Stomach smooth muscle (tissue), 2 donors: ENCODE measurements around the gene CENPM.
A peak's percentile ranks its signal among the peaks of the same experiment; 100 is the strongest.

ENCODE experiments used
- H3K27ac ChIP-seq: one replicate; pipeline ENCODE4 v1.7.0; 2013; ENCODE audit warnings: mild to moderate bottlenecking, low read length, inconsistent platforms
- H3K27me3 ChIP-seq, 2 donors: one replicate each; pipeline ENCODE4 v1.7.0; 2013; ENCODE audit warnings: low read length in 2 of 2; ENCODE audit not compliant: insufficient read depth in 2 of 2, control insufficient read depth in 1 of 2
- H3K36me3 ChIP-seq, 2 donors: one replicate each; pipeline ENCODE4 v1.7.0; 2013; ENCODE audit warnings: low read length in 2 of 2; ENCODE audit not compliant: control insufficient read depth in 2 of 2, insufficient read depth in 2 of 2
- H3K4me1 ChIP-seq: one replicate; pipeline ENCODE4 v1.7.0; 2013; ENCODE audit warnings: low read length; ENCODE audit not compliant: control insufficient read depth, insufficient read depth
- H3K4me3 ChIP-seq, 2 donors: one replicate each; pipeline ENCODE4 v1.7.0; 2013; ENCODE audit warnings: low read length in 2 of 2
- H3K9ac ChIP-seq, 2 donors: one replicate each; pipeline ENCODE4 v1.7.0; 2013; ENCODE audit warnings: low read length in 2 of 2, mild to moderate bottlenecking in 1 of 2
- H3K9me3 ChIP-seq, 2 donors: one replicate each; pipeline ENCODE4 v1.7.0; 2013; ENCODE audit warnings: low read length in 2 of 2; ENCODE audit not compliant: control insufficient read depth in 2 of 2
- donor health status: healthy.
- donor health status: Pancreatic carcinoma.

Gene CENPM

DNA sequence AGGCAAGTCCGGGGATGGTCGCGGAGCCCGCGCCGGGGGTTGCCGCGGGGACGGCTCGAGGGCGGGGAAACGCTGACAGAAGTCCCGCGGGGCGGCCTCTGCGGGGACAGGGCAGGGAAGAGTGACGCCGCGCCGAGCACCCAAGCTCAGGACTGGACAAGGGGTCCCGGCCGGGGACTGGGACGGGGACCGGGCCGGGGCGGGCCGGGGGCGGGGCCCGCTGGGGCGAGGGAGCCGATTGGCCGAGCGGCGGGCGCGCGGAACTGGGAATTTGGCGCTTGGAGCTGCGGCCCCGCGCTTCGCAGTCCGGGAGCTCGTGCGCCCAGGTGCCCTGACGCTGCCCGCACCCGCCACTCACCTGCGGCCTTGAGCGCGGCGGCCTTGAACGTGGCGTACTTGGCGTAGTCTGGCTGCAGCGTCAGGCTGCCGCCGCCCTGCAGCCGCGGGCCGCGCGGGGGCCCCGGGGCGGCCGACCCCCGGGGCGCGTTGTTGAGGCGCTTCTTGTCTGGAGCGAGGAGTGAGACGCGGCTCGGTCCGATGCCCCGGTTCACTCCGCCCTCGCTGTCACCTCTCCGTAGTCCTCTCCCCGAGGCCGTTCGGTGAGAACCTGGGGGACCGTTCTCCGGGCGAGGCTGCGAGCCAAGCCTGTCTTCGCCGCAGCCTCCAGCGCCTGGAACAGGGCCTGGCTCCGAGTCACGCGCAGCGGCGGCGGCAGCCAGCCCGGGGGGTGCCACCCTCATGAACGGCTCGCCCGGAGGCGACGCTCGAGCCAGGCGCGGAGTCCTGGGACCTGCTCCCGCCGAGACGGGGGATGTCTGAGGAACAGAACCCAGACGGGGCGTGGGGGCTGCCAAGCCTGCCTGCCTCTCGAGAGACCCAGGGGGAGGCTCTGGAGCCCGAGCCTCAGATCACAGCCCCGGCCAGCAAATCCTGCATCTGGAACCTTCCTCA, 36.6 kb downstream of the CENPM start:
- H3K9me3 ChIP-seq, result no peaks in the 10 kb centered on the region
- peaks cover 32 to 54% of the 10 kb centered on the region in 2 donors for H3K27me3 ChIP-seq
- H3K4me3 ChIP-seq, result peak overlapping the region; percentile 43 to 61
- peaks cover under 1 to 3% of the 10 kb centered on the region in 2 donors for H3K36me3 ChIP-seq
- H3K27ac ChIP-seq, result no peak overlapping the region
- peaks cover 34% of the 10 kb centered on the region for H3K4me1 ChIP-seq
- no peak overlapping the region for H3K9ac ChIP-seq

DNA sequence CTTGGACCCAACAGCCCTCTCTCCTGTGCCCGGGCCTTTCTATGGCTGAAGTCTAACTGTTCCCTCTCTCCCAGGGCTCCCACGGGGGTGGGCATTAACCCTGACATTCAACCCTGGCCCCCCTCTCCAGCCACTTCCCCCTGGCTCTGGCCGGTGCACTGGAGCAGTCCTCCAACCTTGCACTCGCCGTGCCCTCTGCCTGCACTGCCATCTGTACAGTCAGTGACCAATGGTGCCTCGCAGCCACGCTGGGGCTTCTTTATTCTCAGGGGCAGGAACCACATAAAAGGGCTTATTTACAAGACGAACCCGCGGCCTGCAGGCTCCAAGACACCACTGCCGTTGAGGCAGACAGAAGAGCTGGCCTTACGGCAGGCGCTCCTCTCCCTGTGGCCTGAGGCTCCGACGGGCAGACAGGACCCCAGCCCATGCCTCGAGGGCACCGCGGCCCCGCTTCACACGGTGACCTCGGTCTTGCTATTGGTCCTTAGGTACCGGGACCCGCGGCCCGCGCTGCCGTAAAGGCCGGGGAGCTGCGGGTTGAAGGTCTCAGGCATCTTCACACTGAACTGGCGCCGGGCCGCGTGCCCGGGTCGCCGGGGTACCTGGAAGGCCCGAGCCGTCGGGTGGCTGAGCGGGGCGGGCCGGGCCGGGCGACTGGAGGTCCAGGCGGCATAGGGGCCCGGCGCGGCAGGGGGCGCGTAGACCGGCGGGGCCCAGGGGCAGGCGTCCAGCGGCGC, 37.5 kb downstream of the CENPM start:
- peaks cover 28% of the 10 kb centered on the region for H3K4me1 ChIP-seq
- H3K36me3 ChIP-seq, result peaks cover 5 to 9% of the 10 kb centered on the region in 2 donors
- H3K4me3 ChIP-seq, result peak overlapping the region in 1 of 2 donors; percentile 61
- H3K9me3 ChIP-seq, result no peaks in the 10 kb centered on the region
- H3K9ac ChIP-seq, result no peak overlapping the region
- H3K27me3 ChIP-seq, result peaks cover 29 to 46% of the 10 kb centered on the region in 2 donors
- no peak overlapping the region for H3K27ac ChIP-seq

DNA sequence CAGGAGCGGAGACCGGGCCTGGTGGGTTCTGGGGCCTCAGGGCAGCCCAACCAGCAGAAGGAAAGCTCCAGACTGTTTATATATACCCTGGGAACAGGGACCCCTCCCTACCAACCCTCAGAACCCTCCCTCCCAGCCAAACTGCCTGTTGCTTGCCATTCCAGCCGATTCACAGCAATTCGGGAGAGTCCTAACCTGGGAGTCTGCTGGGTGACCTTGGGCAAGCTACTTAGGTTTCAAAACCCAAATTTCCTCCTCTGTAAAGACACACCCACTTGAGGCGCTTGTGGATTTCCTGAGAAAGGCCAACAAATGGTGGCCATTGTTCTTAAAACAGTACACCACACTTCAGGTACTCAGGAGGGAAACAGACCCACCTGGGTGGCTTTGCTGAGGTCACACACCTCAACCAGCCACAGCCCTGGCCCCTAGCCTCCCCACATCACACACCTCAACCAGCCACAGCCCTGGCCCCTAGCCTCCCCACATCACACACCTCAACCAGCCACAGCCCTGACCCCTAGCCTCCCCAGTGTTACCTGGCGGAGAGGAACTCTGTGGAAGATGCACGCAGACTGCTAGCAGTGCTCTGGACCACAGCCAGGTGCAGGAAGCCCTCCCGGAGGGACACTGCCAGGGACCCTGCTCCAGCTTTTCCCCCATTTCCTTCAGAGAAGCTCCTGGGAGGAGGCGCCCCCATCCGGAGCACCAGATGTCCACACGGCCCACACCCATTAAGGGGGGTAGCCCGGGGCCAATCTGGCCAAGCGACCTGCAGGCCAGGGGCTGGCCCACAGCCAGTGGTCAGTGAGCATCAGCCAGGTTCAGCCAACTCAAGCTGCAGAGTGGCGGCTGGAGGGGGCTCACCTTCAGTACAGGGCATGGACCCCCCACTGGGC, 38.3 kb downstream of the CENPM start:
- Histone ChIP-seq H3K27ac (no peak overlapping the region), H3K4me3 (no peak overlapping the region), H3K9ac (no peak overlapping the region), H3K9me3 (no peaks in the 10 kb centered on the region), H3K4me1 (peaks cover 23% of the 10 kb centered on the region), H3K36me3 (peaks cover 9 to 12% of the 10 kb centered on the region in 2 donors), H3K27me3 (peaks cover 27 to 40% of the 10 kb centered on the region in 2 donors)

DNA sequence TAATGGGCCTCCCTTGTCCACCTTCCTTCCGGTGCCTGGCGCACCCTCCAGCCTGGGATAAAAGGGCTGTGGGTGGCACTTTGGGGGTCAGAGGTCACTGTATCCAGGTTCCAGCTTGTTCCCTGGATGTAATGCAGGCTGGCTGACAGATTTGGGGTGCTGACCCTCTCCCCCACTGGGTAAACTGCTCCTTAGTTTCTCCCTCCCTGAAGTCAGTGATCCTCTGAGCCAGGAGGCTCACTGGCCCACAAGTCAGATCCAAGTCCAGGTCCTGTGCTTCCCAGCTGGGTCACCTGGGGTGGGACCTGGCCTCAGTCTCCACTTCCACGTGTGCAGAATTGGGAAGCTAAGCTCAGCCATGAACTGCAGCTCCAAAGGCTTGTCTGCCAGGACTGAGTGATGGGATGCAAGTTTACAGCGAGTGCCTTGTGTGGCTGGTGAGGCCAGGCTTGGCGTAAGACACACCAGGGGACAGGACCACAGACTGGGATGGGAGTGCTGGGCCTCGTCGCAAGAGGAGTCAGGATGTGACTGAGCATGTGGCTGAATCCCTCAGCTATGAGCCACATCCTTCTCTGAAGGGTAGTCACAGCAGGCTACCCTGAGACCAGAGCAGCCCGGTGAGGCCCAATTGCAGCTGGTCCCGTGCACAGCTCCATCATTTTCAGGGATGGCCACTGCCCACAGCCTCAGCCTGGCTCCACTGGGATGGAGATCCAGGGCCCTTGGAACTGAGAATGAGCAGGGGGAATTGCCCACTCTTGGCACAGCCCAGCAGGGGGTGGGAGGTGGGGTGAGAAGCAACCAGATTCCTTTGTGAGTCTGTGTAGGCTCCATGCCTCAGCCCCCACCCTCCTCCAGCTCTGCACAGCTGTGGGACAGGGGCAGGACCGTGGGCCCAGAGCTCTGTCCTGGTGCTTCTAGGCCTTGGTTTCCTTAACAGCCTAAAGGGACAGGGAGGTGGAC, 39.2 kb downstream of the CENPM start:
- no peak overlapping the region for H3K27ac ChIP-seq
- H3K36me3 ChIP-seq, result peaks cover 15 to 20% of the 10 kb centered on the region in 2 donors
- no peak overlapping the region for H3K9ac ChIP-seq
- H3K4me1 ChIP-seq, result peaks cover 23% of the 10 kb centered on the region
- H3K9me3 ChIP-seq, result no peaks in the 10 kb centered on the region
- H3K27me3 ChIP-seq, result peaks cover 19 to 32% of the 10 kb centered on the region in 2 donors
- H3K4me3 ChIP-seq, result no peak overlapping the region

DNA sequence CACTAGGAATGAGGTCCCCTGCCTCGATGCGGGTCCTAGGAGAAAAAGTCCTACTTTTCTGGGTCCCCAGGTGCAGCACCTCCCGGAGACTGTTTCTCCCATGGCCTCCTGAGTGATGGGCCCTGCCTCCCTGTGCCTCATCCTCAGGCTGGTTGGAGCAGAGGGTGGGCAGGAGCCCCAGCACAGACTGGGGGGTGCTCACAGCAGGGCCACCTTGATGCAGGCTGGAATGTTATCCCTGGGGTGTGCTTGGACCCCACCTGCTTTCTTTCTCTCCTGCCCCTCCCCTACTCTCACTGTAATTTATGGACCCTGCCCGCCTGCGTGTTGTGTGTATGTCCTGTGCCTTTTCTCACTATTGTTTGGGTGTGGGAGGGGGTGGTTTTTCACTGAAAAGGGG, 40.1 kb downstream of the CENPM start:
- Histone ChIP-seq H3K4me1 (peaks cover 23% of the 10 kb centered on the region), H3K27ac (no peak overlapping the region)

DNA sequence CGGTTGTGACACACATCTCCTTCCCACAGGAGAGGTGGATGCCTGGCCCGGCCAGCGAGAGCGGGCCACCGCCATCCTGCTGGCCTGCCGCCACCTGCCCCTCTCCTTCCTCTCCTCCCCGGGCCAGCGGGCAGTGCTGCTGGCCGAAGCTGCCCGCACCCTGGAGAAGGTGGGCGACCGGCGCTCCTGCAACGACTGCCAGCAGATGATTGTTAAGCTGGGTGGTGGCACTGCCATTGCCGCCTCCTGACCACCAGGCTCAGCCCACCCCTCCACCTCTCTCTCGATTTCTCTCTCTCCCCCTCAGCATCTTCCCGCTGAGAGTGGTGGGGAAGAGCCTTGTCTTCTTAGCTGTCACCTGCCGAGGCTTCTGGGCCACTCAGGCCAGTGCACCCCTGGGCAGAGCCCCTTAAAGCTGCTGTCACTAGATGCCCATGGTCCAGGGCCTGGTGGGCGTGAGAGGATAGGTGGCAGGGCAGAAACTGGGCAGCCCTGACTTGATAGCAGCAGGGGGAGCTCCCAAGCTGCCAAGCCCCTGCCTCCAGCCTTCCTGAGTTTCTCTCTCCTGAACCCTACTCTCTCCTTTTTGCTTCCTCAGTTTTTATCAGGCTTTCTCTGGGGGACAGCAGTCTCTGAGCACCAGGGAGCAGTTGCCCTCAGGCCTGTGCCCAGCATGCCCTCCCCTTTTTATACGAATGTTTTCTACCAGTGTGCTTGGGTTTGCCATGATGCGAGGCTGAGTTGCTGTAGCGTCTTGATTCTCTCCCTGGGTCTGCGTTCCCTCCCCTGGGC, 41.3 kb downstream of the CENPM start:
- Histone ChIP-seq H3K36me3 (peaks cover 20 to 29% of the 10 kb centered on the region in 2 donors), H3K9ac (no peak overlapping the region), H3K9me3 (no peaks in the 10 kb centered on the region), H3K4me1 (peaks cover 15% of the 10 kb centered on the region), H3K27ac (no peak overlapping the region), H3K27me3 (peaks cover 2 to 14% of the 10 kb centered on the region in 2 donors), H3K4me3 (no peak overlapping the region)

More for the DNA sequence above, 40.1 kb downstream of the CENPM start:
- Histone ChIP-seq H3K9me3 (no peaks in the 10 kb centered on the region), H3K36me3 (peaks cover 20% of the 10 kb centered on the region in 2 donors), H3K27me3 (peaks cover 10 to 23% of the 10 kb centered on the region in 2 donors), H3K4me3 (no peak overlapping the region), H3K9ac (no peak overlapping the region)

DNA sequence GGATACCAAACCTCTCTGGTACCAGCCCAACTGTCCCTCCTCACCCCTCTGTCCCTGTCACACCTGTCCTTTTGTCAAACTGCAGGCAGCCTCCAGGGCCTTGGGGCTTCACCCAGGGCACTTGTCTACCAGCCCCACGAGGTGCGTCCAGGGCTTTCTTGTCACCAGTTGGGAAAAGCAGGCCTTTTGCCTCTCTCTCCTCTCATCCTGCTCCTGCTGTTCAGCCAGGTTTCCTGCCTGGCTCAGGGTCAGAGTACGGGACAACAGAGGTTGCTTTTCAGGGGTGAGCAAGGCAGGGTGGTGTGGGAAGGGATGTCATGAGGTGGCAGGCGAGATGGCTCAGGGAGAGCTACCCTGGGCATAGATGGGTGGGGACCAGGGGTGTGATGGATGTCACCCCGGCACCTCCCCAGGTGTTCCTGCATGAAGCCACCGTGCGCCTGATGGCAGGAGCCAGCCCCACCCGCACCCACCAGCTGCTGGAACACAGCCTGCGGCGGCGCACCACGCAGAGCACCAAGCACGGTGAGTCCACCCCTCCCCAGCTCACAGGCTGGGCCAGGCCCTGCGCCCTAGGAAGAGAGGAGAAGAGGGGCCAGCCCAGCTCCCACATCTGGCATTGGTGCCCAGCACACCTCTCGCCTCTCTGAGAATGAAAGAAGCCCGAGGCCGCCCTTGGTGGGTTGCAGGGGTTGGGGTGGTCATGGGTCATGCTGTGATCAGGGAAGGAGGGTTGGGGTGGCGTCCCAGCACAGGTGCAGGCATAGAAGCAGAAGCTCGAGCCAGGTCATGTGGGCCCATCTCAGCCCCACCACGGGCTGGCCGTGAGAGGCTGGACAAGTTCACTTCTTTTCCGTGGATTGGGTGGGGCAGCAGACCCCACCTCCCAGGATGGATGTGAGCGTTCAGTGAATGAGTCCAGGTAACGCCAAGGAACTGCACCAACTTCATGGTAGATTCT, 42.2 kb downstream of the CENPM start:
- Histone ChIP-seq H3K27me3 (peaks cover 2 to 5% of the 10 kb centered on the region in 2 donors), H3K27ac (no peak overlapping the region), H3K4me1 (peaks cover 7% of the 10 kb centered on the region), H3K4me3 (no peak overlapping the region), H3K9ac (no peak overlapping the region), H3K36me3 (peaks cover 28 to 37% of the 10 kb centered on the region in 2 donors), H3K9me3 (no peaks in the 10 kb centered on the region)

DNA sequence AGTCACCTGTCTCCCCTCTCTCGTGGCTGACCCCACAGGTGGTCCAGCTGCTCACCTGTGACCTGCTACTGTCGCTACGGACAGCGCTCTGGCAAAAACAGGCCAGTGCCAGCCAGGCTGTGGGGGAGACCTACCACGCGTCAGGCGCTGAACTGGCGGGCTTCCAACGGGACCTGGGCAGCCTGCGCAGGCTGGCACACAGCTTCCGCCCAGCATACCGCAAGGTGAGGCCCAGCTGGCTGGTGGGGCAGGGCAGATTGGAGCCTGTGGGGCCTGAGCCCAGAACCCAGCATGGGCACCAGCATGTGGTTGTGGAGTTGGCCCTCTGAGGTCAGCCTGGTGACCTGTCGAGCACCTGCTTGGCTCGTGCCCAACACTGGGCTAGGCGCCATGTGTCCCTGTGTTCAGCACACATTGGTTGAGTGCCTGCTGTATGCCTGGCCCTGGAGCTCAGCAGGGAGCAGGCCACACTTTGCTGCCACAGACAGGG, 44.0 kb downstream of the CENPM start:
- Histone ChIP-seq H3K9me3 (no peaks in the 10 kb centered on the region), H3K4me1 (no peaks in the 10 kb centered on the region), H3K9ac (no peak overlapping the region), H3K27ac (no peak overlapping the region), H3K4me3 (no peak overlapping the region), H3K36me3 (peaks cover 42 to 51% of the 10 kb centered on the region in 2 donors), H3K27me3 (no peaks in the 10 kb centered on the region)
